ENCODE data around the gene ADAM15.

DNA sequence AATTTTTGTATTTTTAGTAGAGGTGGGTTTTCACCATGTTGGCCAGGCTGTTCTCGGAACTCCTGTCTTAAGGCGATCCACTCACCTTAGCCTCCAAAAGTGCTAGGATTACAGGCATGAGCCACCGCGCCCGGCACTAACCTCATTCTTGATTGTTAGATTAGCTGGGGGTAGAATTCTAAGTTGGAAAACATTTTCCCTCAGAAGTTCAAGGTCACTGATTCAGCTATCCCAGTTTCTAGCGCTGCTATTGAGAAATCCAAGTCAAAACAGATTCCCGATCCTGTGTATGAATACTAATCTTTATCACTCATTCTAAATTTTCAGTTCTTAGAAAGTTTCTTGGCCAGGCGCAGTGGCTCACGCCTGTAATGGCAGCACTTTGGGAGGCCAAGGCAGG lies 52.2 kb downstream of the ADAM15 start:
- TF ChIP-seq, protein P1, sequence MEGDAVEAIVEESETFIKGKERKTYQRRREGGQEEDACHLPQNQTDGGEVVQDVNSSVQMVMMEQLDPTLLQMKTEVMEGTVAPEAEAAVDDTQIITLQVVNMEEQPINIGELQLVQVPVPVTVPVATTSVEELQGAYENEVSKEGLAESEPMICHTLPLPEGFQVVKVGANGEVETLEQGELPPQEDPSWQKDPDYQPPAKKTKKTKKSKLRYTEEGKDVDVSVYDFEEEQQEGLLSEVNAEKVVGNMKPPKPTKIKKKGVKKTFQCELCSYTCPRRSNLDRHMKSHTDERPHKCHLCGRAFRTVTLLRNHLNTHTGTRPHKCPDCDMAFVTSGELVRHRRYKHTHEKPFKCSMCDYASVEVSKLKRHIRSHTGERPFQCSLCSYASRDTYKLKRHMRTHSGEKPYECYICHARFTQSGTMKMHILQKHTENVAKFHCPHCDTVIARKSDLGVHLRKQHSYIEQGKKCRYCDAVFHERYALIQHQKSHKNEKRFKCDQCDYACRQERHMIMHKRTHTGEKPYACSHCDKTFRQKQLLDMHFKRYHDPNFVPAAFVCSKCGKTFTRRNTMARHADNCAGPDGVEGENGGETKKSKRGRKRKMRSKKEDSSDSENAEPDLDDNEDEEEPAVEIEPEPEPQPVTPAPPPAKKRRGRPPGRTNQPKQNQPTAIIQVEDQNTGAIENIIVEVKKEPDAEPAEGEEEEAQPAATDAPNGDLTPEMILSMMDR (conservative IDR thresholded peaks at IDR 0.05; ENCODE audit: low read depth, low read length) = no peak
- TF ChIP-seq EZH2 (IDR thresholded peaks at IDR 0.05; ENCODE audit: borderline replicate concordance, low read depth, low read length, poor library complexity, severe bottlenecking) = no peak
